Neuronal stem cell (in vitro differentiated cells): ENCODE results near the gene JAG2.

Experiments
- DNase-seq: peaks from one replicate; pipeline ENCODE4 v3.0.0-alpha.2; 2013; ENCODE audit warnings: low spot score
- H2AFZ ChIP-seq: one replicate; pipeline ENCODE4 v1.6.1; 2013; ENCODE audit warnings: mild to moderate bottlenecking, low read length, inconsistent platforms
- H2AK5ac ChIP-seq: 2 replicates; pipeline ENCODE4 v1.6.1; 2013; ENCODE audit warnings: low read depth, mild to moderate bottlenecking, inconsistent platforms, low read length, moderate library complexity, mixed read lengths
- H2BK120ac ChIP-seq: 2 replicates; pipeline ENCODE4 v1.6.1; 2013; ENCODE audit warnings: low read depth, mild to moderate bottlenecking, inconsistent platforms, low read length, moderate library complexity, mixed read lengths
- H2BK12ac ChIP-seq: one replicate; pipeline ENCODE4 v1.6.1; 2013; ENCODE audit warnings: low read length, inconsistent platforms
- H2BK15ac ChIP-seq: 2 replicates; pipeline ENCODE4 v1.6.1; 2013; ENCODE audit warnings: mild to moderate bottlenecking, low read length, inconsistent platforms, mixed read lengths
- H2BK5ac ChIP-seq: one replicate; pipeline ENCODE4 v1.6.1; 2013; ENCODE audit warnings: inconsistent platforms, mild to moderate bottlenecking, low read length, moderate library complexity
- H3K14ac ChIP-seq: one replicate; pipeline ENCODE4 v1.6.1; 2013; ENCODE audit warnings: low read length, inconsistent platforms
- H3K18ac ChIP-seq: 2 replicates; pipeline ENCODE4 v1.6.1; 2013; ENCODE audit warnings: low read length, inconsistent platforms
- H3K23ac ChIP-seq: 2 replicates; pipeline ENCODE4 v1.6.1; 2013; ENCODE audit warnings: low read depth, mild to moderate bottlenecking, mixed read lengths, low read length, inconsistent platforms; ENCODE audit not compliant: poor library complexity
- H3K27ac ChIP-seq: replicated peaks from 3 replicates; pipeline ENCODE4 v1.5.1; 2013; ENCODE audit warnings: low read length, inconsistent platforms
- H3K27me3 ChIP-seq, 3 experiments: 2 replicates each; pipeline ENCODE4 v1.6.1; 2013; ENCODE audit warnings: low read length in 3 of 3, mild to moderate bottlenecking in 2 of 3, inconsistent platforms in 1 of 3, low read depth in 1 of 3, mixed read lengths in 1 of 3, moderate library complexity in 1 of 3; ENCODE audit not compliant: control insufficient read depth in 3 of 3, insufficient read depth in 3 of 3
- H3K36me3 ChIP-seq, 2 donors: replicated peaks in 1 of 2; 2 replicates each; pipeline ENCODE4 v1.6.1; 2013; ENCODE audit warnings: low read length in 2 of 2; ENCODE audit not compliant: control insufficient read depth in 2 of 2, insufficient read depth in 2 of 2
- H3K4ac ChIP-seq: 2 replicates; pipeline ENCODE4 v1.6.1; 2013; ENCODE audit warnings: inconsistent platforms, mild to moderate bottlenecking, low read length, moderate library complexity
- H3K4me1 ChIP-seq, 2 donors: 1 replicate in 1 of 2; 2 replicates in 1 of 2; pipeline ENCODE4 v1.6.1; 2013; ENCODE audit warnings: low read length in 2 of 2, low read depth in 1 of 2; ENCODE audit not compliant: control insufficient read depth in 2 of 2, insufficient read depth in 1 of 2
- H3K4me2 ChIP-seq: one replicate; pipeline ENCODE4 v1.6.1; 2013; ENCODE audit warnings: mild to moderate bottlenecking, low read length, inconsistent platforms; ENCODE audit not compliant: insufficient read depth, poor library complexity, severe bottlenecking
- H3K4me3 ChIP-seq, 2 donors: 2 replicates each; pipeline ENCODE4 v1.5.1; 2013; ENCODE audit warnings: low read length in 2 of 2, mild to moderate bottlenecking in 2 of 2, inconsistent platforms in 1 of 2, moderate library complexity in 1 of 2
- H3K79me1 ChIP-seq: one replicate; pipeline ENCODE4 v1.6.1; 2013; ENCODE audit warnings: low read depth, mild to moderate bottlenecking, inconsistent platforms, low read length, moderate library complexity
- H3K9ac ChIP-seq: one replicate; pipeline ENCODE4 v1.6.1; 2013; ENCODE audit warnings: mild to moderate bottlenecking, low read depth, low read length, inconsistent platforms; ENCODE audit not compliant: poor library complexity
- H3K9me3 ChIP-seq, 2 donors: replicated peaks in 1 of 2; 2 replicates each; pipeline versions ENCODE3 to v1.6.1; 2013; ENCODE audit warnings: low read length in 2 of 2, mild to moderate bottlenecking in 2 of 2, inconsistent platforms in 1 of 2, low read depth in 1 of 2, mixed read lengths in 1 of 2, moderate library complexity in 1 of 2; ENCODE audit not compliant: control insufficient read depth in 2 of 2, insufficient read depth in 1 of 2
- H4K8ac ChIP-seq: one replicate; pipeline ENCODE4 v1.6.1; 2013; ENCODE audit warnings: low read depth, mild to moderate bottlenecking, inconsistent platforms, low read length, moderate library complexity
- H4K91ac ChIP-seq: one replicate; pipeline ENCODE4 v1.6.1; 2013; ENCODE audit warnings: low read length, low read depth, mild to moderate bottlenecking, inconsistent platforms; ENCODE audit not compliant: poor library complexity
- WGBS, 2 donors: extraction: QIAGEN DNeasy Blood & Tissue Kit; methylation state at CpG; one replicate each; pipeline ENCODE4 v1.1.7; 2013; ENCODE audit warnings: missing lambda C conversion rate in 2 of 2, mixed read lengths in 1 of 2; ENCODE audit not compliant: insufficient read length in 2 of 2, insufficient replicate concordance in 1 of 2; ENCODE audit errors: extremely low coverage in 2 of 2; 5-methylcytosine and 5-hydroxymethylcytosine counted together

JAG2 gene

DNA sequence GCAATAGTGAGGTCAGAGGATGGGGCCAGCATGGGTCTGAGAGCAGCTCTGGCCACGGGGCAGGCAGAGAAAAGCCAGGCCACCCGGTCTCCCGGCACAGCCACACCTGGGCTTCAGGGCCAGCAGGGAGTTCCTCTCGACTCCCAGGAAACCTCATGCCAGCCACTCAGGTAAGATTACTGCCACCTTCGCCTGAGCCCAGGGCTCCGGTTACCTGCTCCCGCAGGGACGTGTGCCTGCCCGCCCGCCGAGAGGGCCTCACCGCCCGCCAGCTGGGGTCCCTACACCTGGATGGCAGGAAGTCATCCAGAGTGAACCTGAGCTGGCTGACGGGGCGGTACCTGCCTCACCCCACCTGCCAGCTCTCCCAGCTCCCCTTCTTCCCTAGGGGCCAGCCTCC lies 7.3 kb downstream of the JAG2 start:
- Histone ChIP-seq H3K27ac (no peak overlapping the region), H2BK5ac (no peak overlapping the region), H3K4ac (no peak overlapping the region), H2AK5ac (no peak overlapping the region), H2BK120ac (no peak overlapping the region), H3K27me3 (peaks cover 0 to 38% (median 0%) of the 10 kb centered on the region in 3 experiments), H2BK15ac (no peak overlapping the region), H3K4me2 (no peak overlapping the region), H3K23ac (no peak overlapping the region), H3K4me1 (peaks cover 10 to 14% of the 10 kb centered on the region in 2 donors), H3K9ac (no peak overlapping the region), H3K9me3 (peaks cover 0 to 1% of the 10 kb centered on the region in 2 donors), H3K79me1 (peaks cover 10% of the 10 kb centered on the region), H2AFZ (no peak overlapping the region), H3K4me3 (no peak overlapping the region), H3K18ac (no peak overlapping the region), H2BK12ac (no peak overlapping the region), H4K8ac (no peak overlapping the region), H3K14ac (no peak overlapping the region), H3K36me3 (no peaks in the 10 kb centered on the region), H4K91ac (no peak overlapping the region)
- no peak for DNase-seq
- no CpG with 5 or more reads among the region's 15 CpGs for WGBS, 2 donors

DNA sequence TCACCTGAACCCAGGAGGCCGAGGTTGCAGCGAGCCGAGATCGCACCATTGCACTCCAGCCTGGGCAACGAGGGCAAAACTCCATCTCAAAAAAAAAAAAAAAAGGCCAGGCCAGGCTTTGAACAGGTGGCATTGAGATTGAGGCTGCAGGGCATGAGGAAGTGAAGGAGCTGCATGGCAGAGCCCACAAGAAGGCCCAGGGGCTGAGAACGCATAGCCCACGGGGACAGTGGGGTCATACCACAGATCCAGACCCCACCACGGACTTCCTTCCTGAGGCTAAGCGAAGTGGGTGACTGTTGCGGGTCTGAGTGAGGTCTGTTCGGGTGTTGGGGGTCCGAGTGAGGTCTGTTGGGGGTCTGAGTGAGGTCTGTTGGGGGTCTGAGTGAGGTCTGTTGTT lies 7.8 kb downstream of the JAG2 start:
- Histone ChIP-seq H3K9ac (no peak overlapping the region), H4K91ac (no peak overlapping the region), H3K18ac (no peak overlapping the region), H3K4me1 (peaks cover 10 to 14% of the 10 kb centered on the region in 2 donors), H2AK5ac (no peak overlapping the region), H3K27me3 (peaks cover 0 to 36% (median 0%) of the 10 kb centered on the region in 3 experiments), H3K23ac (no peak overlapping the region), H2BK12ac (no peak overlapping the region), H3K36me3 (no peaks in the 10 kb centered on the region), H2BK5ac (no peak overlapping the region), H2BK15ac (no peak overlapping the region), H3K79me1 (peaks cover 7% of the 10 kb centered on the region), H4K8ac (no peak overlapping the region), H3K14ac (no peak overlapping the region), H3K4me2 (no peak overlapping the region), H2AFZ (no peak overlapping the region), H3K9me3 (peaks cover 0 to 1% of the 10 kb centered on the region in 2 donors), H3K4me3 (no peak overlapping the region), H3K27ac (no peak overlapping the region), H3K4ac (no peak overlapping the region), H2BK120ac (no peak overlapping the region)
- no CpG with 5 or more reads among the region's 12 CpGs for WGBS, 2 donors
- no peak for DNase-seq

DNA sequence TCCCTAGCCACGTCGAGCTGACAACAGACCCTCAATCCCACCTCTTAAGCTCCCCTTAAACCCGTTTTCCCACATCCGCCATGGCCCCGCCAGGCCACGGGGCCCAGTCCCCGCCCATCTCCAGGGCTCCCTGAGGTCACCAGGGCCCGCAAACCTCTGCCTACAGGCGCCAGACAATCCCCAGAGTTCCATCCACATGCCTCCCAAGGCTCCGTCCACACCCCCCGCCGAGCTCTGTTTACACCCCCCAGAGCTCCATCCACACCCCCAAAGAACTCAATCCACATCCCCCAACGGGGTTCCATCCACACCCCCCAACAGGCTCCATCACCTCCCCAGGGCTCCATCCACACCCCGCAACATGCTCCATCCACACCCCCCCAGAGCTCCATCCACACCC lies 9.2 kb downstream of the JAG2 start:
- Histone ChIP-seq H3K9me3 (peaks cover 0 to 1% of the 10 kb centered on the region in 2 donors), H4K8ac (no peak overlapping the region), H2AFZ (no peak overlapping the region), H4K91ac (no peak overlapping the region), H3K79me1 (peaks cover 3% of the 10 kb centered on the region), H2BK5ac (no peak overlapping the region), H3K18ac (peak overlapping the region; percentile 71), H3K4me2 (no peak overlapping the region), H3K4me1 (peaks cover 10 to 12% of the 10 kb centered on the region in 2 donors), H3K23ac (no peak overlapping the region), H2AK5ac (no peak overlapping the region), H3K9ac (no peak overlapping the region), H3K36me3 (no peaks in the 10 kb centered on the region), H2BK120ac (no peak overlapping the region), H2BK12ac (no peak overlapping the region), H3K27ac (no peak overlapping the region), H3K4me3 (no peak overlapping the region), H2BK15ac (no peak overlapping the region), H3K14ac (no peak overlapping the region), H3K27me3 (peaks cover 0 to 22% (median 0%) of the 10 kb centered on the region in 3 experiments), H3K4ac (no peak overlapping the region)
- no CpG with 5 or more reads among the region's 14 CpGs for WGBS, 2 donors
- no peak for DNase-seq

DNA sequence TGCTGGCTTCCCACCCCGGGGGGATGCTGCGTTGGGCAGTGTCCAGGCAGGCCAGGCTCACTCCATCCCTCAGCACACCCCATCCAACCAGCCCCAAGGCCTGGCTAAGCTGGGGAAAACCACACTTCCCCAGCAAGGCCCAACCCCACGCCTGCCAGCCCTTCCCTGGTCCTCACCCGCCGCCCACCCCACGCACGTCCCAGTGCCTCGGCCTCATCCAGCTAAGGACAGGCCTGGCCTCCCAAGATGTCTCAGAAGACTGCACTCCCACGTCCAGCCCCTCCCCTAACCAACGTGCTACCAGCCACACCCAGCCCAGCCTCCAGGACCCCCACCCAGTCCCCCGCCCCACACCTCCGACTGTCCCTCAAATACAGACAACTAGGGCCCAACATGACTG lies 9.8 kb downstream of the JAG2 start:
- no peak overlapping the region for H3K4me3 ChIP-seq
- no peak overlapping the region for H3K27ac ChIP-seq
- H3K79me1 ChIP-seq: peaks cover 3% of the 10 kb centered on the region
- DNase-seq: no peak
- H3K4ac ChIP-seq: no peak overlapping the region
- no peak overlapping the region for H2BK12ac ChIP-seq
- H3K27me3 ChIP-seq: peaks cover 0 to 19% (median 0%) of the 10 kb centered on the region in 3 experiments
- no peak overlapping the region for H2AFZ ChIP-seq
- H3K36me3 ChIP-seq: no peaks in the 10 kb centered on the region
- WGBS, 2 donors: no CpG with 5 or more reads among the region's 12 CpGs
- peak overlapping the region; percentile 94 for H2AK5ac ChIP-seq
- H2BK5ac ChIP-seq: peak overlapping the region; percentile 66
- H3K4me2 ChIP-seq: no peak overlapping the region
- H4K8ac ChIP-seq: no peak overlapping the region
- peaks cover 10 to 12% of the 10 kb centered on the region in 2 donors for H3K4me1 ChIP-seq
- H4K91ac ChIP-seq: no peak overlapping the region
- peak overlapping the region; percentile 85 for H3K23ac ChIP-seq
- peak overlapping the region; percentile 6 for H3K14ac ChIP-seq
- no peak overlapping the region for H2BK120ac ChIP-seq
- H3K9ac ChIP-seq: peak overlapping the region; percentile 30
- peak overlapping the region; percentile 84 for H3K18ac ChIP-seq
- H2BK15ac ChIP-seq: no peak overlapping the region
- peaks cover 0 to 1% of the 10 kb centered on the region in 2 donors for H3K9me3 ChIP-seq
